ENCODE measurements around the gene XPR1.

DNA sequence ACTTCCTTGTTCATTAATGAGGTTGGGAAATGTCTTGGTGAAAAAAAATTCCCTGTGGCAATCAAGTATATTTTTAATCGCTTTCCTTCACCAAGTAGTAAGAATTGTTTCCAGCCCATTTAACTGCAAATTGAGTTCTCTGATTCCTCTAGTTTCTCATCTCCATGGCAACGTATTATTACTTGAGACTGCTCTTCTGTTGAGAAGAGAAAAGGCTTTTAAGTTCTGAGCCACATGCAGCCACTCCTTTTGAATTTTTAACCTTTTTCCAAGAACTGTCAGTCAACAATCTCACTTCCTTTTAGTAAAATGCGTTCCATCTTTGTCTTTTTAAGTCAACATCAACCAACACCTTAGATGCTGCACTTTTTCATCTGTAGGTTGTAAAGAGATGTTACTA, 205.2 kb downstream of the XPR1 start:
- TF ChIP-seq, protein P1, sequence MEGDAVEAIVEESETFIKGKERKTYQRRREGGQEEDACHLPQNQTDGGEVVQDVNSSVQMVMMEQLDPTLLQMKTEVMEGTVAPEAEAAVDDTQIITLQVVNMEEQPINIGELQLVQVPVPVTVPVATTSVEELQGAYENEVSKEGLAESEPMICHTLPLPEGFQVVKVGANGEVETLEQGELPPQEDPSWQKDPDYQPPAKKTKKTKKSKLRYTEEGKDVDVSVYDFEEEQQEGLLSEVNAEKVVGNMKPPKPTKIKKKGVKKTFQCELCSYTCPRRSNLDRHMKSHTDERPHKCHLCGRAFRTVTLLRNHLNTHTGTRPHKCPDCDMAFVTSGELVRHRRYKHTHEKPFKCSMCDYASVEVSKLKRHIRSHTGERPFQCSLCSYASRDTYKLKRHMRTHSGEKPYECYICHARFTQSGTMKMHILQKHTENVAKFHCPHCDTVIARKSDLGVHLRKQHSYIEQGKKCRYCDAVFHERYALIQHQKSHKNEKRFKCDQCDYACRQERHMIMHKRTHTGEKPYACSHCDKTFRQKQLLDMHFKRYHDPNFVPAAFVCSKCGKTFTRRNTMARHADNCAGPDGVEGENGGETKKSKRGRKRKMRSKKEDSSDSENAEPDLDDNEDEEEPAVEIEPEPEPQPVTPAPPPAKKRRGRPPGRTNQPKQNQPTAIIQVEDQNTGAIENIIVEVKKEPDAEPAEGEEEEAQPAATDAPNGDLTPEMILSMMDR (IDR thresholded peaks at IDR 0.05; ENCODE audit: low read depth, low read length): no peak
- no peak for TF ChIP-seq EZH2phosphoT487 (IDR thresholded peaks at IDR 0.05; ENCODE audit: low read depth)
